Activated T-helper 1 cell treated with anti-CD3 and anti-CD28 coated beads, Interleukin-2, amount 50 U/mL, for 16 hours (primary cell): ENCODE measurements around the gene NLRP7.
"Not testable (repeated sequence)": the region's sequence is repeated elsewhere in the genome, so short reads cannot be mapped to it uniquely, and the experiment has no call there.

Experiments used
- DNase-seq, 2 donors: peaks; one replicate each; pipeline ENCODE4 v3.0.0-alpha.2; 2020; ENCODE audit warnings: low read depth in 1 of 2, low spot score in 1 of 2

Gene NLRP7

GRCh38 chr19:54947381-54947780 is at the start of gene NLRP7:
Gene NLRP7 (minus strand): TSS chr19:54947530.
- DNase-seq, result no peak

DNA sequence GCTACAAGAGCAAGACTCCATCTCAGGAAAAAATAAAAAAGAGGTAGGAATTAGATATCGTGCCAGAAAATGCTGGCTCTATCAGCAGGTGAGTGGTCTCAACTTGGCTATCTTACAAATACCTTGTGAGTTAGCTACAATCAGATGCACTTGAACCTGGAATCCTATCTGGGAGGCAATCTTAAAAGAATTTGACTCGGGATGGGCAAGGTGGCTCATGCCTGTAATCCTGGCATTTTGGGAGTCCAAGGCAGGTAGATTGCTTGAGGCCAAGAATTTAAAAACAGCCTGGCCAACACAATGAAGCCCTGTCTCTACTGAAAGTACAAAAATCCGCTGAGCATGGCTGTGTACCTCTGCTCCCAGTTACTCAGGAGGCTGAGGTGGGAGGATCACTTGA is 48.2 kb upstream of the NLRP7 start:
- DNase-seq, result no peak

DNA sequence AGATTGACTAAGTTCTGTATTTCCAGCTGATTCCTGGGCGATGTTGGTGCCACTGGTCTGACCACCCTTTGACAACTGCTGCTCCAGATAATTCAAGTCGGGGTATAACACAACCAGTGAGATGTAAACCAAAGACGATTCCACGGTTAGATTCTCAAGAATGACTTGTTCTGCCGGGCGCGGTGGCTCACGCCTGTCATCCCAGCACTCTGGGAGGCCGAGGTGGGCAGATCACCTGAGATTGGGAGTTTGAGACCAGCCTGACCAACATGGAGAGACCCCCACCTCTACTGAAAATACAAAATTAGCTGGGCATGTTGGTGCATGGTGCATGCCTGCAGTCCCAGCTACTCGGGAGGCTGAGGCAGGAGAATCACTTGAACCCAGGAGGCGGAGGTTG is 42.2 kb upstream of the NLRP7 start:
- DNase-seq, result not testable (repeated sequence)

- DNase-seq, result not testable (repeated sequence)
Measured at GRCh38 chr19:54982562-54982961, 35.2 kb upstream of the NLRP7 start.

- not testable (repeated sequence) for DNase-seq
Measured at GRCh38 chr19:54973229-54974090, 26.1 kb upstream of the NLRP7 start.

DNA sequence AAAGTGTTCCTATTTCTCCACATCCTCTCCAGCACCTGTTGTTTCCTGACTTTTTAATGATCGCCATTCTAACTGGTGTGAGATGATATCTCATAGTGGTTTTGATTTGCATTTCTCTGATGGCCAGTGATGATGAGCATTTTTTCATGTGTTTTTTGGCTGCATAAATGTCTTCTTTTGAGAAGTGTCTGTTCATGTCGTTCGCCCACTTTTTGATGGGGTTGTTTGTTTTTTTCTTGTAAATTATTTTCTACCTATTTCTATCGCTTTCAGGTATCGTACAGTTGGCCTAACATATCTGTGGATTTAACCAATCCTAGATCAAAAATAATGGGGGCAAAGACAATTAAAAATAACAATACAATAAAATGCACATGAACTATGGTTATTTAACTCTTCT is 24.1 kb upstream of the NLRP7 start:
- DNase-seq, result not testable (repeated sequence)

DNA sequence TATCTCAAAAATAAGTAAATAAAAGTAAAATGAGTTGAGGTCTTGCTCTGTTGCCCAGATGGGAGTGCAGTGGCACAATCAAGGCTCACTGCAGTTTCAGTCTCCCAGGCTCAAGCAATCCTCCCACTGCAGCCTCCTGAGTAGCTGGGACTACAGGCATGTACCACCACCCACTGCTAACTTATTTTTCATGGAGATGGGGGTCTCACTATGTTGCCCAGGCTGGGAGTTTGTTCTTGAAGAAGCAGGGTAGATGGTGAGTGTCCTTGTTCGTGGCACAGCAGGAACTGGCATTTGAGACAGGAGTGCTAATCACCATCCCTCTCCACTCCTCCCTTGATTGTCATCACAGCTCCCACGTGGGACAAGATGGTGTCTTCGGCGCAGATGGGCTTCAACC is 22.3 kb upstream of the NLRP7 start:
- DNase-seq, result no peak

GRCh38 chr19:54967611-54968010 is 20.3 kb upstream of the NLRP7 start:
- DNase-seq, result no peak

DNA sequence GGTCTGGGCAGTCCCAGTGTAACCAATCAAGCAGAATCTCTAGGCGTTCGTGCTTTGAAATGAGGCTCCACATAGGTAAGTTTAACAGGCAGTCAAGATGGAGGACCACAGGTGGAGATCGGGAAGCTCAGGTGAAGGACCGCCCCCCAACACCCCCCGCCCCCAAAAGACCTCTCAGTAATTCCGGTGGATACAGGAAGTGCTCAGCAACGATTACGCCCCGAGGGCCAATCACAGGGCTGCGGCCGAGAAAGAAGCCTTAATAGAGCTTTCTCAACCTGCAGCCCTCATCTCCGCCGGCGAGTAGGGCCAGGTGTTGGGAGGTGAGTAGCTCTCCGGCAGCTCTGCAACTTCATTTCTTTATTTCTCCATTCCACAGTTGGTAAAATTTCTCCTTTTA is 17.7 kb upstream of the NLRP7 start:
- not testable (repeated sequence) for DNase-seq

GRCh38 chr19:54959840-54960239 is 12.5 kb upstream of the NLRP7 start:
- no peak for DNase-seq

GRCh38 chr19:54955376-54955775 is 8.0 kb upstream of the NLRP7 start:
- DNase-seq, result no peak

GRCh38 chr19:54953345-54953713 is 6.0 kb upstream of the NLRP7 start:
- not testable (repeated sequence) for DNase-seq

DNA sequence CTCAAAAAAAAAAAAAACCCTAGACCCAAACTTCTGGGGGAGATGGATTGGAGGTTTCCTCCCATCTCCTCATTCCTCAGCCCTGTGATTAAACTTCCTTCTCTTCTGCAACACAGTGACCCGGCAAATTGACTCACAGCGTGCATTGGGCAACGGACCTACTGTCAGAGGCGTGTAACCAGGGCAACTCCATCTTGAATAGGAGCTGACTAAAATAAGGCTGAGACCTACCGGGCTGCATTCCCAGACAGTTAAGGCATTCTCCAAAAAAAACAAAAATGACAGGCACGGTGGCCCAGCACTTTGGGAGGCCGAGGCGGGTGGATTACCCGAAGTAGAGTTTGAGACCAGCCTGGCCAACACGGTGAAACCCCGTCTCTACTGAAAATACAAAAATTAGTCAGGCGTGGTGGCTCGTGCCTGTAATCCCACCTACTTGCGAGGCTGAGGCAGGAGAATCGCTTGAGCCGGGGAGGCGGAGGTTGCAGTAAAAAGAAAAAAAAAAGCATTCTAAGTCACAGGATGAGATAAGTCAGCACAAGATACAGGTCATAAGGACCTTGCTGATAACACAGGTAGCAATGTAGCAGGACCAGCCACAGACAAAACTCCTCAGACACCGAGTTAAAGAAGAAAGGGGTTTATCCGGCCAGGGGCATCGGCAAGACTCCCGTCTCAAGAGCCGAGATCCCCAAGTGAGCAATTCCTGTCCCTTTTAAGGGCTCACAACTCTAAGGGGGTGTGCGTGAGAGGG is 5.4 kb upstream of the NLRP7 start:
- no peak for DNase-seq

GRCh38 chr19:54950580-54950979 is 3.2 kb upstream of the NLRP7 start:
- not testable (repeated sequence) for DNase-seq

DNA sequence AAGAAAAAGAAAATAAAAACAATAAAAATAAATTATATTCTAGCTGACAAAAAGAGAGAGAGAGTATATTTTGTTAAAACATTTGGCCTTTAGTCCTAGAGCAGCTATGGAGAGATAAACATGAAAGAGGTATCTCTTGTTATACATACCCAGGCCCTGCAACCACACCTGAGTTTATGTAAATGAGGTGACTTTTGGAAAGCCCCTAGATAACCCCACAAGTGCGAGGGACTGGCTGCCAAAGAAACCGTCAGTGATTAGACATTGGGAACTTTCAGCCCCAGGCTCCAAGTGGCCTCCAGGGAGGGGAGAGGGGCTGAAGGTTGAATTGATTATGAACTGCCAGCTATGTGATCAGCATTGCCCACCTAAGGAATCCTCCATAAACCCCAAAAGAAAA is 2.1 kb upstream of the NLRP7 start:
- no peak for DNase-seq

DNA sequence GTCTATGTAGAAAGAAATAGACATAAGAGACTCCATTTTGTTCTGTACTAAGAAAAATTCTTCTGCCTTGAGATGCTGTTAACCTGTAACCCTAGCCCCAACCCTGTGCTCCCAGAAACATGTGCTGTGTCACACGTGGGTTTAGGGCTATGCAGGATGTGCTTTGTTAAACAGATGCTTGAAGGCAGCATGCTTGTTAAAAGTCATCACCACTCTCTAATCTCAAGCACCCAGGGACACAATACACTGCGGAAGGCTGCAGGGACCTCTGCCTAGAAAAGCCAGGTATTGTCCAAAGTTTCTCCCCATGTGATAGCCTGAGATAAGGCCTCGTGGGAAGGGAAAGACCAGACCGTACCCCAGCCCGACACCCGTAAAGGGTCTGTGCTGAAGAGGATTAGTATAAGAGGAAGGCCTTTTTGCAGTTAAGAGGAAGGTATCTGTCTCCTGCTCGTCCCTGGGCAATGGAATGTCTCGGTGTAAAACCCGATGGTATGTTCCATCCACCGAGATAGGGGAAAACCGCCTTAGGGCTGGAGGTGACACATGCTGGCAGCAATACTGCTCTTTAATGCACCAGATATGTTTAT is 3.5 kb downstream of the NLRP7 start:
- DNase-seq, result not testable (repeated sequence)

- not testable (repeated sequence) for DNase-seq
Measured at GRCh38 chr19:54939538-54939937, 7.8 kb downstream of the NLRP7 start.

- no peak for DNase-seq
Measured at GRCh38 chr19:54938906-54939305, 8.4 kb downstream of the NLRP7 start.

- no peak for DNase-seq
Measured at GRCh38 chr19:54937926-54938325, 9.4 kb downstream of the NLRP7 start.

GRCh38 chr19:54928299-54928698 is 19.0 kb downstream of the NLRP7 start:
- DNase-seq, result no peak

- no peak for DNase-seq
Measured at GRCh38 chr19:54923276-54923675, 24.1 kb downstream of the NLRP7 start.

- DNase-seq, result no peak
Measured at GRCh38 chr19:54921082-54921481, 26.2 kb downstream of the NLRP7 start.
